ENCODE results near the gene SLC19A1.

Gene SLC19A1

DNA sequence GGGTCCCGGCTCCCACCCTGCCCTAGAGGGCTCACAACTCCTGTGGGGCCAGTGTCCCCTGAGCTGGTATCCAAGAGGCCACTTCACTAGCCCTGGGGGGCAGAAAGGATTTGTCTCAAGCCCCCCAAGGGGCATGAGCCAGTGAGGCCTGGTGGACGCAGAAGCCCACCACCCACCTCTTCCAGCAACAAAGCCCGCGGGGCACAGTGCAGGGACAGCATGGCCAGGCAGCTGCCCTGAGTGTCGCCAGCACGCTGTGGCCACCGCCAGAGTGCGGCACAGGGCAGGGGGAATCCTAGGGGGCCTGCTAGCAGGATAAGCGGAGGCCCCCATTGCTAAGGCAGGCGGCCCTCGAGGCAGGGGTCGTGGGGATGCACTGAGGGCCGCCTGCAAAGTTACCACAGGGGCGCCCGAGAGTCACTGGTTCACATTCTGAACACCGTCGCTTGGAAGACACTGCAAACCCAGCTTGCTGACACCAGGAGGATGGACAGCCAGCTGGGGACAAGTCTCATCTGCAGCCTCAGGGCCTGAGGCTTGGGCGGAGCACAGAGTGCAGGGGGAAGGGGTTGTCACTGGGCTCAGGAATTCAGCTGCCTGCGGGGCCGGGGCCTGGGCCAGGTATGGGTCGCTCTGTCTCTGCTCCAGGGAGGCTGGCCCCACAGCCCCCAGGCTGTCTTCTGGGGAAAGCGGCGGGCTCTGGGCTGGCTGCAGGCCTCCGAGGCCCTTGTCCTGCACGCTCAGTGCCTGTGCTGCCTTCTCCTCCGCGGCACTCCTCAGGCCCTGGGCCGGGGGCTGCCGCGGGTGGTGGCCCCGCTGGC is 26.8 kb downstream of the SLC19A1 start:
- no peak overlapping the region for H2AFZ ChIP-seq (ENCODE audit: low read depth, low read length)
- no peak overlapping the region for H3K4me3 ChIP-seq (ENCODE audit: low read length)
- H3K9me3 ChIP-seq (ENCODE audit: low read length) = peaks cover 5% of the 10 kb centered on the region
- no peaks in the 10 kb centered on the region for H3K4me1 ChIP-seq (ENCODE audit: insufficient read depth, low read length)
- H3K27me3 ChIP-seq (ENCODE audit: insufficient read depth, low read length) = no peaks in the 10 kb centered on the region
- peaks cover 3% of the 10 kb centered on the region for H3K36me3 ChIP-seq (ENCODE audit: insufficient read depth, low read length)

DNA sequence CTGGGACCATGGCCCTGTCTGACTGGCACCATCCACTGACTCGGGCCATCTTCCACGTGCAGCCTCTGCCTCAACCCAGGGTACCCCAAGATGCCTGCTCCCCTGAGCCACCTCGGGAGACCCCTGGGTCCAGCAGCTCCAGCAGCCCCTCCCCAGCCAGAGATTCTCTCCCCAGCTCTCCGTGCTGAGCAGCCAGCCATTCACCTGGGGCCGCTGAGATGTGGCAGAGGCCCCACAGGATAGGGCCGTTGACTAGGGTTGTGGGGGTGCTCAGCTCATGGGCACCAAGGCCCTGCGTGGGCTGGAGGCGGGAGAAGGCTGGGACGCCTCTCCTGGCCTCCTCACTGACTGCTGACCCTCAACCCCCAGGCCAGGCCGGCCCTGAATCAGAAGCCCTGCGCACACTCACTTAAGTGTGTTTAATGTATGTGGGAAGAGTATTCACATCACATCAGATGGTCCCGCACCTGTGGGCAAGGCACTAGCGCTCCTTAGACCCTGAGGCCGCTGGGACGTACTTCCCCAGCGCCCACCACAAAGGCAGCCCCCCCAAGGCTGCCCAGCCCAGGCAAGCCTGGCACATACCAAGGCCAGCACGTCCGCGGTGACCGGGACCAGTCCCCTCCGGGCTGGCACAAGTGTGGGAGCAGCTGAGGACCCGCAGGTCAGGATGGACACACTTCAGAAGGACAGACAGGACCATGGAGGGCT is 27.8 kb downstream of the SLC19A1 start:
- peaks cover 3% of the 10 kb centered on the region for H3K36me3 ChIP-seq (ENCODE audit: insufficient read depth, low read length)
- H2AFZ ChIP-seq (ENCODE audit: low read depth, low read length) = no peak overlapping the region

DNA sequence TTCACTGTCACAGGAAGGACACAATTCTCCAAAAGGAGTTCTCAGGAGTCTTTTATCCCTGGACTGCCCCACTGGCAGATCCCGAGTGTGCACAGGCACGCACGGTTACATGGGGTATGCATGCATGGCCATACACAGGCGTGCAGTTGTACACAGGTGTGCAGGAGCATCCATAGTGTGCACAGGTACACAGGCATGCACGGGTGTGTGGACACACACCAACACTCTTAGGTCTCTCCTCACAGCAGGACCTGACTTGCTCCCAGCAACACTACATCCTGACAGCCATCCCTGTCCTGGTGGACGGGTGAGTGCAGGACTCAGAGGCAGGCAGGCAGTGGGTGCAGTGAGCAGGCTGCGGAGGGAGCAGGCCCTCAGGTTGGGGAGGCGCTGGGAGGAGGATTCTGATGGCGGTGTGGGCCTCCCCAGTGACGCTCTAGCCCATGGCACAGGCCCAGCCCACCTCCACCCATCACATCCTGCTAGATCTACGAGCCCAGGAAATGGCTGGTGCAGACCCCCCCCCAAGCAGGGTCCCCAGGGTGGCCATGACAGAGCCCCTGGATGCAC is 28.4 kb downstream of the SLC19A1 start:
- Histone ChIP-seq H3K4me3 (ENCODE audit: low read length) (no peak overlapping the region), H3K27me3 (ENCODE audit: insufficient read depth, low read length) (no peaks in the 10 kb centered on the region), H3K4me1 (ENCODE audit: insufficient read depth, low read length) (no peaks in the 10 kb centered on the region), H2AFZ (ENCODE audit: low read depth, low read length) (no peak overlapping the region), H3K36me3 (ENCODE audit: insufficient read depth, low read length) (peaks cover 3% of the 10 kb centered on the region), H3K9me3 (ENCODE audit: low read length) (no peaks in the 10 kb centered on the region)

More for the DNA sequence above, 27.8 kb downstream of the SLC19A1 start:
- Histone ChIP-seq H3K9me3 (ENCODE audit: low read length) (peaks cover 3% of the 10 kb centered on the region), H3K27me3 (ENCODE audit: insufficient read depth, low read length) (no peaks in the 10 kb centered on the region), H3K4me1 (ENCODE audit: insufficient read depth, low read length) (no peaks in the 10 kb centered on the region), H3K4me3 (ENCODE audit: low read length) (no peak overlapping the region)

DNA sequence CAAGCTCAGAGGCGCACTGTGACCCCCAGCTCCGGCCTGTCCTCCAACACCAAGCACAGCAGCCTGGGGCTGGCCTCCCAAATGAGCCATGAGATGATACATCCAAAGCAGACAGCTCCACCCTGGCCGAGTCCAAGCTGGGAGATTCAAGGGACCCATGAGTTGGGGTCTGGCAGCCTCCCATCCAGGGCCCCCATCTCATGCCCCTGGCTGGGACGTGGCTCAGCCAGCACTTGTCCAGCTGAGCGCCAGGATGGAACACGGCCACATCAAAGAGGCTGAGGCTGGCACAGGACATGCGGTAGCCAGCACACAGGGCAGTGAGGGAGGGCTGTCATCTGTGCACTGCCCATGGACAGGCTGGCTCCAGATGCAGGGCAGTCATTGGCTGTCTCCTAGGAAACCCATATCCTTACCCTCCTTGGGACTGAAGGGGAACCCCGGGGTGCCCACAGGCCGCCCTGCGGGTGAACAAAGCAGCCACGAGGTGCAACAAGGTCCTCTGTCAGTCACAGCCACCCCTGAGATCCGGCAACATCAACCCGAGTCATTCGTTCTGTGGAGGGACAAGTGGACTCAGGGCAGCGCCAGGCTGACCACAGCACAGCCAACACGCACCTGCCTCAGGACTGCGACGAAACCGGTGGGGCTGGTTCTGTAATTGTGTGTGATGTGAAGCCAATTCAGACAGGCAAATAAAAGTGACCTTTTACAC is 29.1 kb downstream of the SLC19A1 start:
- no peak overlapping the region for H3K4me3 ChIP-seq (ENCODE audit: low read length)
- no peaks in the 10 kb centered on the region for H3K36me3 ChIP-seq (ENCODE audit: insufficient read depth, low read length)
- no peaks in the 10 kb centered on the region for H3K27me3 ChIP-seq (ENCODE audit: insufficient read depth, low read length)

DNA sequence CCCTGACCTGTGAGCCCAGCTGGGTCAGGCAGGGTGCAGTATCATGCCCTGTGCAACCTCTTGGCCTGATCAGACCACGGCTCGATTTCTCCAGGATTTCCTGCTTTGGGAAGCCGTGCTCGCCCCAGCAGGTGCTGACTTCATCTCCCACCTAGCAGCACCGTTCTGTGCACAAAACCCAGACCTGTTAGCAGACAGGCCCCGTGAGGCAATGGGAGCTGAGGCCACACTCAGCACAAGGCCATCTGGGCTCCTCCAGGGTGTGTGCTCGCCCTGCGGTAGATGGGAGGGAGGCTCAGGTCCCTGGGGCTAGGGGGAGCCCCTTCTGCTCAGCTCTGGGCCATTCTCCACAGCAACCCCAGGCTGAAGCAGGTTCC is 29.6 kb downstream of the SLC19A1 start:
- no peaks in the 10 kb centered on the region for H3K36me3 ChIP-seq (ENCODE audit: insufficient read depth, low read length)
- no peak overlapping the region for H3K4me3 ChIP-seq (ENCODE audit: low read length)
- H2AFZ ChIP-seq (ENCODE audit: low read depth, low read length) = no peak overlapping the region
- no peaks in the 10 kb centered on the region for H3K9me3 ChIP-seq (ENCODE audit: low read length)
- no peaks in the 10 kb centered on the region for H3K4me1 ChIP-seq (ENCODE audit: insufficient read depth, low read length)
- H3K27me3 ChIP-seq (ENCODE audit: insufficient read depth, low read length) = no peaks in the 10 kb centered on the region

More for the DNA sequence above, 29.1 kb downstream of the SLC19A1 start:
- H2AFZ ChIP-seq (ENCODE audit: low read depth, low read length) = no peak overlapping the region
- H3K9me3 ChIP-seq (ENCODE audit: low read length) = no peaks in the 10 kb centered on the region
- no peaks in the 10 kb centered on the region for H3K4me1 ChIP-seq (ENCODE audit: insufficient read depth, low read length)

DNA sequence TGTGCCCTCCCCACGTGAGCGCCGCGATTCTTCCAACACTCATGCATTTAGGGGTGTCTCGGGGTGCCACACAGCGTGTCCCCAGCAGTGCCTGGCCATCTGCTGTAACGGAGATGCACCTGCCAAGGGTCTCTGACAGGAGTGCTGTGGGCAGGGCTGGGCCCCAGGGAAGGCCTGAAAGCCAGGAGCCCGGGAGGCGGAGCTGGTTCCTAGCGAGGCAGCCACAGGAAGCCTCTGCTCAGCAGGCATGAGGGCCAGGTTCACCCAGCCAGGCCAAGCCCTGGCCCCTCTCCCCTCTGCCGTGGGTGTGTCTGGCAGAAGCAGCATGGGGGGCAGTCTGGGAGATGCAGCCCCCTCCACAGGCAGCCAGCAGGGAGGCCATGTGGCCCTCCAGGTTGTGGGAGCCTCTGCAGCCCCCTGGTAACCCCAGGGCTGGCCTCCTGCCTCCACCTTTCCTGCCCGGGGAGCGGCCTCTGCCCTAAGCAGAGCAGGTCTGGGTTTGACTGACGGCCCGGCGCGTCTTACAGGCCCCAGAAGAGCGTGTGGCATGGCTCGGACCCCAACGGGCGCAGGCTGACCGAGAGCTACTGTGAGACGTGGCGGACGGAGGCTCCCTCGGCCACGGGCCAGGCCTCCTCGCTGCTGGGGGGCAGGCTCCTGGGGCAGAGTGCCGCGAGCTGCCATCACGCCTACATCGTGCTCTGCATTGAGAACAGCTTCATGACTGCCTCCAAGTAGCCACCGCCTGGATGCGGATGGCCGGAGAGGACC is 30.4 kb downstream of the SLC19A1 start:
- Histone ChIP-seq H3K4me1 (ENCODE audit: insufficient read depth, low read length) (no peaks in the 10 kb centered on the region), H3K4me3 (ENCODE audit: low read length) (no peak overlapping the region), H3K9me3 (ENCODE audit: low read length) (no peaks in the 10 kb centered on the region), H3K27me3 (ENCODE audit: insufficient read depth, low read length) (no peaks in the 10 kb centered on the region), H2AFZ (ENCODE audit: low read depth, low read length) (no peak overlapping the region), H3K36me3 (ENCODE audit: insufficient read depth, low read length) (no peaks in the 10 kb centered on the region)

DNA sequence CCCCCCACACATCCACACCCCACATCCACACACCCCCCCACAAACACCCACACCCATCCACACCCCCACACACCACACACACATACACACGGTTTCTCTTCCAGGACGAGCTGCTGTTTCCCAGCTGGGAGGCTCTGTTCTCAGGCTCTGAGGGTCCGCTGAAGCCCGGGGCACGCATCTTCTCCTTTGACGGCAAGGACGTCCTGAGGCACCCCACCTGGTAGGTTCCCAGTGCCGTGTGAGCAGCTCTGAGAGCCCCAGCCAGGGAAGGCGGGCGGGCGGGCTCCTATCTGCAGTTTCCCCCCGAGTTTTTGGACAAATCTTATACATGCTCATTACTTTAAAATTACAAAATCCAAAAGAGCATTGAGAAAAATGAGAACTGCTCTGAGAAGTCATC is 31.2 kb downstream of the SLC19A1 start:
- no peaks in the 10 kb centered on the region for H3K9me3 ChIP-seq (ENCODE audit: low read length)
- no peaks in the 10 kb centered on the region for H3K4me1 ChIP-seq (ENCODE audit: insufficient read depth, low read length)
- H3K4me3 ChIP-seq (ENCODE audit: low read length) = no peak overlapping the region
- H2AFZ ChIP-seq (ENCODE audit: low read depth, low read length) = no peak overlapping the region
- H3K27me3 ChIP-seq (ENCODE audit: insufficient read depth, low read length) = no peaks in the 10 kb centered on the region
- no peaks in the 10 kb centered on the region for H3K36me3 ChIP-seq (ENCODE audit: insufficient read depth, low read length)

DNA sequence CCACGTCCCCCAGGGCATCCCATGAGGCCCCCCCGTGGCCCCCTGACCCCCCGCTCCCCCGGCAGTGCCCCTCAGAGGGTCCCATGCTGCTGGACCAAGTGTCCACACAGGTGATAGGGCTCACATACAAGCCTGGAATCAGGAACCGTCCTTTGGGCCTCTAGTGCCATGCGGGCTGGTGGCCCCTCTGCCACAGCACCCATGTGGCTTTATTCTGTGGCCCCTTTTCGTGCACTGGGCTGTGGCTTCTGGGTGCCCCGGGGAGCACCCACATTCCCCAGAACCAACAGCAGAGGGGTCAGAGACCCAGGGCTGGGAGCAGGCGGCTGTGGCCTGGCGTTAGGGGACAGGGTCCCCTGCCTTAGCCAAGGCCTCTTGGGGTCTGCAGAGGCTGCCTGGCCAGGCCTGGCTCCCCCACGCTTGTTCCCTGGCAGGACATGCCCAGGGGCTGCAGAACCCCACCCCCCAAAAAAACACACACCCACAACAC is 31.7 kb downstream of the SLC19A1 start:
- Histone ChIP-seq H3K27me3 (ENCODE audit: insufficient read depth, low read length) (no peaks in the 10 kb centered on the region), H3K4me3 (ENCODE audit: low read length) (no peak overlapping the region), H2AFZ (ENCODE audit: low read depth, low read length) (no peak overlapping the region), H3K36me3 (ENCODE audit: insufficient read depth, low read length) (no peaks in the 10 kb centered on the region), H3K9me3 (ENCODE audit: low read length) (no peaks in the 10 kb centered on the region), H3K4me1 (ENCODE audit: insufficient read depth, low read length) (no peaks in the 10 kb centered on the region)

DNA sequence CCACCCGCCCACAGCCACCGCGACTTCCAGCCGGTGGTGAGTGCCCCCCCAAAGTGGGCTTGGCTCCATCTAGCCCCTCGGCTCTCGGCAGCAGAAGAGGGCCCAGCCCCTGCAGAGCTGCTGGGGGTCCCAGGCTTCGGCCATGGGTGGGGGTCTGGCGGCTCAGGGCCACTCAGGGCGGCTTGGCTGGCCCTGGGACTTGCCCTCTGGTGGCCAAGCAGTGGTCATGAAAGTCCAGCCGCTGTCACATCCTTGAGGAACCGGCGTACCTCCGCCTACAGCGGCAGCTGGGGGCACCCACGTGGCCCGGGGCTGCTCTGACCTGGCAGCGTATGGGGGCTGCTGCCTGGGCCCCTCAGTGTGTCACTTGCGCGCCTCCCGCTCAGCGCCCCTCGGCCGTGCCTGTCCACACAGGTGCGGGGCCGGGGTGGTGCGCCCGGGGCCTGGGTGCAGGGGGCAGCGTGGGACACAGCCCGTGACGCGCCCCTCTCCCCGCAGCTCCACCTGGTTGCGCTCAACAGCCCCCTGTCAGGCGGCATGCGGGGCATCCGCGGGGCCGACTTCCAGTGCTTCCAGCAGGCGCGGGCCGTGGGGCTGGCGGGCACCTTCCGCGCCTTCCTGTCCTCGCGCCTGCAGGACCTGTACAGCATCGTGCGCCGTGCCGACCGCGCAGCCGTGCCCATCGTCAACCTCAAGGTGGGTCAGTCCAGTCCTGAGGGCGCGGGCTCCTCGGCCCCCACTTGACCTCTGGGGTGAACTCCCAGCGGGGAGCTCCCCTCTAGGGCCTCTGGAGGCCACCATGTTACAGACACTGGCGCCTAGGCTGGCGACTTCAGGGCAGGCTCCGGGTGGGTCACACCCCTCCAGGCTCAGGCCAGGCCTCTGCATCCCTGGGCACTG is 32.4 kb downstream of the SLC19A1 start:
- H3K4me1 ChIP-seq (ENCODE audit: insufficient read depth, low read length) = no peaks in the 10 kb centered on the region
- H3K9me3 ChIP-seq (ENCODE audit: low read length) = no peaks in the 10 kb centered on the region
- no peak overlapping the region for H3K4me3 ChIP-seq (ENCODE audit: low read length)
- H3K27me3 ChIP-seq (ENCODE audit: insufficient read depth, low read length) = no peaks in the 10 kb centered on the region
- H2AFZ ChIP-seq (ENCODE audit: low read depth, low read length) = no peak overlapping the region
- H3K36me3 ChIP-seq (ENCODE audit: insufficient read depth, low read length) = no peaks in the 10 kb centered on the region

DNA sequence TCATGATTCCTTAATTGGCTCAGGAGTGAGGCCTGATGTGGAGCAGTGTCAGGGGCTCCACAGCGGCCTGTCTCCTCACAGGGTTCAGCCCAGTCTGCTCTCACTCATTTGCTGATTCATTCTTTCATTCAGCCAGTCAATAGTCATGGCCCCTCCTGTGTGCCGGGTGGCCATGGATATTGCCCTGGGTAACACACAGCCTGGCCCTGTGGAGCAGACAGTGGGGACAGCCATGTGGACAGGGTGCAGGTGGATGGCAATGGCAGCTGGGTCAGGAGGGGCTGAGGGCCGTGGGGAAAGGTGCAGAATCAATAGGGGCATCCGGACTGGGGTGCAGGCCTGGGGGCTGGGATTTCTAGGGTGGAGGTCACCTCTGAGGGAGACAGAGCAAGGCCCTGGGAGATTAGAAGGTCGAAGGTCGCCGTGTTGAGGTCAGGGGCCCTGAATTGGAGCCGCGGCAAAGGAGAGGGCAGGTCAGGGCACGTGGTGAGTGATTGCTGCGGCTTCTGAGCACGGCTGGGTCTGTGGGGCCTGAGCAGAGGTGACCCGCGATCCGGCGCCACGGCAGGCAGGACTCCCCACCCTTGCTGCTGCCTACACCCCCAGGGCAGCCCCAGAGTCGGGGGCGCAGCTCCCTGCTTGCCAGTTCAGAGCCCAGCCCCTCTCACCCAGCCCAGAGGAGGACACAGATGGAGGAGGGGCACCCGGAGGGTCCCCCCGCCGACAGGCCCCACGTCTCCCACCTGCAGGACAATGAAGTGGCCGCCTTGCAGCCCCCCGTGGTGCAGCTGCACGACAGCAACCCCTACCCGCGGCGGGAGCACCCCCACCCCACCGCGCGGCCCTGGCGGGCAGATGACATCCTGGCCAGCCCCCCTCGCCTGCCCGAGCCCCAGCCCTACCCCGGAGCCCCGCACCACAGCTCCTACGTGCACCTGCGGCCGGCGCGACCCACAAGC is 33.4 kb downstream of the SLC19A1 start:
- no peaks in the 10 kb centered on the region for H3K36me3 ChIP-seq (ENCODE audit: insufficient read depth, low read length)
- no peak overlapping the region for H3K4me3 ChIP-seq (ENCODE audit: low read length)
- no peaks in the 10 kb centered on the region for H3K4me1 ChIP-seq (ENCODE audit: insufficient read depth, low read length)
- H2AFZ ChIP-seq (ENCODE audit: low read depth, low read length) = no peak overlapping the region
- no peaks in the 10 kb centered on the region for H3K27me3 ChIP-seq (ENCODE audit: insufficient read depth, low read length)
- no peaks in the 10 kb centered on the region for H3K9me3 ChIP-seq (ENCODE audit: low read length)

DNA sequence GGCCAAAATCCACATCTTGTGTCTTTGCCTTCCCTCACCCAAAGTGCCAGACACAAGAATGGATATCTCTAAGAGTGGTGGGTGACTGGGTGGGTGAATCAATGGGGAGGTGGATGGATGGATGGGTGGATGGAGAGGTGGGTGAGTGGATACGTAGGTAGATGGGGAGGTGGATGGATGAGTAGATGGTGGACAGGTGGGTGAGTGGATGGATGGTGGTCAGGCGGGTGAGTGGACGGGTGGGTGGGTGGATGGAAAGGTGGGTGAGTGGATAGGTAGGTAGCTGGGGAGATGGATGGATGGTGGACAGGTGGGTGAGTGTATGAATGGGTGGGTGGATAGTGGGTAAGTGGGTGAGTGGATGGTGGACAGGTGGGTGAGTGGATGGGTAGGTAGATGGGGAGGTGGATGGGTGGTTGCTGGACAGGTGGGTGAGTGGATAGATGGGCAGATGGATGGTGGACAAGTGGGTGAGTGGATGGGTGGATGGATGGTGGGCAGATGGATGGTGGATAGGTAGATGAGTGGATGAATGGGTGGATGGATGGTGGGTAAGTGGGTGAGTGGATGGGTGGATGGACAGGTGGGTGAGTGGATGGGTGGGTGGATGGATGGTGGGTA is 34.2 kb downstream of the SLC19A1 start:
- H2AFZ ChIP-seq (ENCODE audit: low read depth, low read length) = no peak overlapping the region
- no peaks in the 10 kb centered on the region for H3K27me3 ChIP-seq (ENCODE audit: insufficient read depth, low read length)
- H3K36me3 ChIP-seq (ENCODE audit: insufficient read depth, low read length) = no peaks in the 10 kb centered on the region
- no peak overlapping the region for H3K4me3 ChIP-seq (ENCODE audit: low read length)
- H3K9me3 ChIP-seq (ENCODE audit: low read length) = no peaks in the 10 kb centered on the region
- no peaks in the 10 kb centered on the region for H3K4me1 ChIP-seq (ENCODE audit: insufficient read depth, low read length)

All from neuron (in vitro differentiated cells).